SK-N-SH (cell line): Measurements from ENCODE around the gene RAX. TPM values are rescaled to one million over a fixed set of nuclear protein-coding genes. Genes with fewer than 3 reads are reported as not detected.
A peak's percentile ranks its signal among the peaks of the same experiment; 100 is the strongest.

Source experiments
- CTCF ChIA-PET: fragments of 300-600, 350-600 bp; formaldehyde crosslinking; extraction: SDS; loops from one replicate; lab custom pipeline; 2021; lab: Yijun Ruan, JAX
- POLR2A ChIA-PET: fragments of 350-600 bp; sonication (Branson Sonifier 250); formaldehyde crosslinking; extraction: SDS; loops from one replicate; lab custom pipeline; 2020; ENCODE audit warnings: antibody characterized with exemption, inconsistent platforms; lab: Yijun Ruan, JAX
- DNase-seq: peaks from one replicate; pipeline ENCODE4 v3.0.0; 2012
- H2AFZ ChIP-seq: fragments of 200-600 bp; sonication (generic); 2 replicates; pipeline ENCODE4 v1.8.1; 2016; ENCODE audit warnings: antibody characterized with exemption, mild to moderate bottlenecking, low read depth
- H3F3A ChIP-seq: fragments of 200-600 bp; sonication (generic); replicated peaks from 2 replicates; pipeline ENCODE3; 2016; ENCODE audit warnings: antibody characterized with exemption, mild to moderate bottlenecking; ENCODE audit not compliant: insufficient read depth
- H3K27ac ChIP-seq, 2 experiments: fragments of 200-500 bp in 1 of 2; fragments of 200-600 bp in 1 of 2; sonication (Bioruptor generic) in 1 of 2; sonication (generic), shearing (Covaris generic) in 1 of 2; 2 replicates each; pipeline versions ENCODE4 v1.5.1 to v1.6.1; 2014 to 2016; ENCODE audit warnings: low read depth in 2 of 2, inconsistent platforms in 1 of 2, low read length in 1 of 2, mild to moderate bottlenecking in 1 of 2, mixed read lengths in 1 of 2
- H3K27me3 ChIP-seq: fragments of 200-600 bp; sonication (generic), shearing (Covaris generic); 2 replicates; pipeline ENCODE4 v1.6.1; 2016; ENCODE audit warnings: mixed run types; ENCODE audit not compliant: insufficient read depth
- H3K36me3 ChIP-seq, 2 experiments: fragments of 200-500 bp in 1 of 2; fragments of 200-600 bp in 1 of 2; sonication (Bioruptor generic) in 1 of 2; sonication (generic) in 1 of 2; replicated peaks in 1 of 2; 2 replicates each; pipeline versions ENCODE3 to v1.5.1; 2014 to 2016; ENCODE audit warnings: low read length in 1 of 2, mild to moderate bottlenecking in 1 of 2; ENCODE audit not compliant: insufficient read depth in 2 of 2, control insufficient read depth in 1 of 2
- H3K4me1 ChIP-seq, 2 experiments: fragments of 200-500 bp in 1 of 2; fragments of 200-600 bp in 1 of 2; sonication (Bioruptor generic) in 1 of 2; sonication (generic), shearing (Covaris generic) in 1 of 2; 2 replicates each; pipeline versions ENCODE4 v1.5.1 to v1.6.1; 2014 to 2016; ENCODE audit warnings: low read depth in 1 of 2, low read length in 1 of 2, mixed run types in 1 of 2; ENCODE audit not compliant: insufficient read depth in 2 of 2, control insufficient read depth in 1 of 2
- H3K4me2 ChIP-seq: fragments of 200-600 bp; sonication (generic), shearing (Covaris generic); 2 replicates; pipeline ENCODE4 v1.6.1; 2017; ENCODE audit warnings: mixed run types
- H3K4me3 ChIP-seq, 2 experiments: fragments of 200-500 bp in 1 of 2; fragments of 200-600 bp in 1 of 2; sonication (Bioruptor generic) in 1 of 2; sonication (generic), shearing (Covaris generic) in 1 of 2; 2 replicates each; pipeline versions ENCODE4 v1.5.1 to v1.8.1; 2014 to 2016; ENCODE audit warnings: low read depth in 2 of 2, inconsistent platforms in 1 of 2, low read length in 1 of 2, mild to moderate bottlenecking in 1 of 2, mixed read lengths in 1 of 2, moderate library complexity in 1 of 2
- H3K79me2 ChIP-seq: fragments of 200-600 bp; sonication (generic); 2 replicates; pipeline ENCODE4 v1.8.1; 2017; ENCODE audit warnings: mild to moderate bottlenecking; ENCODE audit not compliant: insufficient read depth
- H3K9ac ChIP-seq: fragments of 200-600 bp; sonication (generic); 2 replicates; pipeline ENCODE4 v1.6.1; 2017; ENCODE audit warnings: mixed run types
- H3K9me2 ChIP-seq: fragments of 200-600 bp; sonication (generic); 2 replicates; pipeline ENCODE4 v1.6.1; 2017; ENCODE audit warnings: mixed run types
- H3K9me3 ChIP-seq: fragments of 200-600 bp; sonication (generic); 2 replicates; pipeline ENCODE4 v1.6.1; 2017; ENCODE audit warnings: mixed run types, mild to moderate bottlenecking, moderate library complexity
- H4K20me1 ChIP-seq: fragments of 200-600 bp; sonication (generic); 2 replicates; pipeline ENCODE4 v1.6.1; 2017; ENCODE audit warnings: mild to moderate bottlenecking, mixed run types; ENCODE audit not compliant: insufficient read depth
- CHD2 ChIP-seq: fragments of 150-350 bp; IDR thresholded peaks from 2 replicates; pipeline ENCODE4 v1.6.1; 2018; ENCODE audit warnings: low read length; ENCODE audit not compliant: partially characterized antibody
- ELF1 ChIP-seq: IDR thresholded peaks from 2 replicates; pipeline ENCODE4 v1.4.0; 2012
- EP300 ChIP-seq, 2 experiments: IDR thresholded peaks; 2 replicates each; pipeline versions ENCODE4 v1.4.0 to v1.6.1; 2012; ENCODE audit warnings: borderline replicate concordance in 1 of 2, low read depth in 1 of 2, low read length in 1 of 2
- FOSL2 ChIP-seq: IDR thresholded peaks from 2 replicates; pipeline ENCODE4 v1.4.0; 2012; ENCODE audit warnings: low read depth, mild to moderate bottlenecking, moderate library complexity, borderline replicate concordance
- FOXJ3 ChIP-seq: sonication (generic); formaldehyde crosslinking; IDR thresholded peaks from 2 replicates; pipeline ENCODE4 v1.5.1; 2020; ENCODE audit warnings: mild to moderate bottlenecking, missing genetic modification reagents
- GATA2 ChIP-seq: sonication (generic); formaldehyde crosslinking; IDR thresholded peaks from 2 replicates; pipeline ENCODE4 v1.5.0; 2020; ENCODE audit warnings: mild to moderate bottlenecking, missing genetic modification reagents
- NFIC ChIP-seq: IDR thresholded peaks from 2 replicates; pipeline ENCODE4 v1.4.0; 2012; ENCODE audit warnings: borderline replicate concordance
- RAD21 ChIP-seq: IDR thresholded peaks from 2 replicates; pipeline ENCODE4 v1.6.1; 2012; ENCODE audit warnings: mild to moderate bottlenecking, low read length
- RCOR1 ChIP-seq: fragments of 150-350 bp; IDR thresholded peaks from 2 replicates; pipeline ENCODE4 v1.6.1; 2017; ENCODE audit warnings: antibody characterized with exemption, low read length
- SIN3A ChIP-seq: IDR thresholded peaks from 2 replicates; pipeline ENCODE4 v1.6.1; 2012; ENCODE audit warnings: low read depth, mild to moderate bottlenecking, low read length, moderate library complexity, borderline replicate concordance
- SMC3 ChIP-seq: IDR thresholded peaks from 2 replicates; pipeline ENCODE4 v1.6.1; 2012; ENCODE audit warnings: low read depth, low read length, improper control_type of control experiment
- TAF1 ChIP-seq: IDR thresholded peaks from 2 replicates; pipeline ENCODE4 v1.6.1; 2012; ENCODE audit warnings: low read depth, mild to moderate bottlenecking, low read length, moderate library complexity, borderline replicate concordance
- TCF12 ChIP-seq: IDR thresholded peaks from 2 replicates; pipeline ENCODE4 v1.4.0; 2012
- USF1 ChIP-seq: IDR thresholded peaks from 2 replicates; pipeline ENCODE4 v1.4.0; 2012; ENCODE audit warnings: low read depth, borderline replicate concordance
- USF2 ChIP-seq: fragments of 150-350 bp; IDR thresholded peaks from 2 replicates; pipeline ENCODE4 v1.6.1; 2017; ENCODE audit warnings: antibody characterized with exemption, low read length, low read depth, borderline replicate concordance
- YY1 ChIP-seq: IDR thresholded peaks from 2 replicates; pipeline ENCODE4 v1.4.0; 2012; ENCODE audit warnings: low read depth, mild to moderate bottlenecking
- WGBS: methylation state at CpG from one replicate; pipeline ENCODE4 v1.1.6; 2017; ENCODE audit warnings: low lambda C conversion rate; 5-methylcytosine and 5-hydroxymethylcytosine counted together
- polyA plus RNA-seq, 3 experiments: library from polyadenylated mRNA; depleted of rRNA; stranded (reverse); fragments of >200 nt; gene quantifications; 2 replicates each; pipeline ENCODE4 v1.2.3, GENCODE V29; 2012
- TF ChIP-seq, protein P1 (sequence below): fragments of 150-350 bp; IDR thresholded peaks from 2 replicates; pipeline ENCODE4 v1.6.1; 2016; ENCODE audit warnings: mild to moderate bottlenecking, low read depth, low read length
- TF ChIP-seq, protein P2 (sequence below): IDR thresholded peaks from 2 replicates; pipeline ENCODE4 v1.4.0; 2012; ENCODE audit warnings: low read depth

RAX gene
- polyA plus RNA-seq, 1 of the 3 experiments (the other 2 are of a cell fraction), result not detected

GRCh38 chr18:59308938-59309260, 35.6 kb upstream of the RAX start:
- CTCF ChIA-PET, result interaction anchor here (0.5 to 7.7 kb wide), 27 partner anchors 8 to 514 kb away, joined by 3 to 168 read pairs (median 6); partner anchors contain the start of genes CPLX4, GRP, LMAN1 and RAX
- Histone ChIP-seq H3K27me3 (peaks cover 31% of the 10 kb centered on the region; the same call in 1 of the 2 replicates), H3K27ac (no peak overlapping the region), H3K4me2 (peak overlapping the region; percentile 89), H3K36me3 (no peaks in the 10 kb centered on the region), H3K9me2 (no peaks in the 10 kb centered on the region), H3K4me3 (peak overlapping the region; percentile 36 to 65), H3K79me2 (no peaks in the 10 kb centered on the region), H4K20me1 (no peaks in the 10 kb centered on the region), H2AFZ (peak overlapping the region; percentile 55; the same call in 1 of the 2 replicates), H3K9me3 (no peaks in the 10 kb centered on the region), H3K9ac (no peak overlapping the region), H3K4me1 (peaks cover 0 to 3% of the 10 kb centered on the region in 2 experiments; a peak in 1 of 4 replicates), H3F3A (no peaks in the 10 kb centered on the region)
- 6% methylated on average over 5 of the region's 5 CpGs for WGBS
- no peak for DNase-seq
- POLR2A ChIA-PET, result no interaction called here
- no peak for TF ChIP-seq RAD21
- TF ChIP-seq USF2, result no peak
- no peak for TF ChIP-seq USF1
- TF ChIP-seq NFIC, result no peak
- no peak for TF ChIP-seq SIN3A
- TF ChIP-seq TCF12, result no peak
- TF ChIP-seq, protein P1, sequence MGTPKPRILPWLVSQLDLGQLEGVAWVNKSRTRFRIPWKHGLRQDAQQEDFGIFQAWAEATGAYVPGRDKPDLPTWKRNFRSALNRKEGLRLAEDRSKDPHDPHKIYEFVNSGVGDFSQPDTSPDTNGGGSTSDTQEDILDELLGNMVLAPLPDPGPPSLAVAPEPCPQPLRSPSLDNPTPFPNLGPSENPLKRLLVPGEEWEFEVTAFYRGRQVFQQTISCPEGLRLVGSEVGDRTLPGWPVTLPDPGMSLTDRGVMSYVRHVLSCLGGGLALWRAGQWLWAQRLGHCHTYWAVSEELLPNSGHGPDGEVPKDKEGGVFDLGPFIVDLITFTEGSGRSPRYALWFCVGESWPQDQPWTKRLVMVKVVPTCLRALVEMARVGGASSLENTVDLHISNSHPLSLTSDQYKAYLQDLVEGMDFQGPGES, result no peak
- TF ChIP-seq FOXJ3 (CRISPR knock-in tag), result no peak
- no peak for TF ChIP-seq ELF1
- no peak for TF ChIP-seq YY1
- no peak for TF ChIP-seq EP300 (IDR thresholded peaks at IDR 0.05; ENCODE audit: borderline replicate concordance in 1 of 2, low read depth in 1 of 2, low read length in 1 of 2)
- TF ChIP-seq, protein P2, sequence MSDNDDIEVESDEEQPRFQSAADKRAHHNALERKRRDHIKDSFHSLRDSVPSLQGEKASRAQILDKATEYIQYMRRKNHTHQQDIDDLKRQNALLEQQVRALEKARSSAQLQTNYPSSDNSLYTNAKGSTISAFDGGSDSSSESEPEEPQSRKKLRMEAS, result no peak
- TF ChIP-seq CHD2, result no peak
- TF ChIP-seq FOSL2, result no peak
- no peak for TF ChIP-seq RCOR1
- TF ChIP-seq TAF1, result no peak
- TF ChIP-seq SMC3, result no peak
- TF ChIP-seq GATA2, result no peak
